Measurements from ENCODE around the gene GFOD1.

- TF ChIP-seq POLR2A (IDR thresholded peaks at IDR 0.05) (no peak), CTCF (IDR thresholded peaks at IDR 0.05) (peak in 1 of 4 experiments; percentile 7)
Observed at GRCh38 chr6:13409991-13410390, 77.4 kb downstream of the GFOD1 start.

All from sigmoid colon (tissue), 3 donors.